ENCODE measurements around the gene HSFX3.
"Not testable (repeated sequence)": the region's sequence is repeated elsewhere in the genome, so short reads cannot be mapped to it uniquely, and the experiment has no call there.

- not testable (repeated sequence) for TF ChIP-seq YY1 (IDR thresholded peaks at IDR 0.05; ENCODE audit: insufficient read depth, insufficient read length); ZNF274 (IDR thresholded peaks at IDR 0.05; ENCODE audit: low read depth, low read length); SUZ12 (IDR thresholded peaks at IDR 0.05; ENCODE audit: extremely low read depth, insufficient read depth, insufficient read length)
These were observed 24.3 kb downstream of the HSFX3 start for GRCh38 chrX:149525389-149525788.
